H9 (cell line): ENCODE data around the gene CDH23. TPM values are rescaled to one million over a fixed set of nuclear protein-coding genes. Genes with fewer than 3 reads are reported as not detected.

Source experiments
- DNase-seq: peaks from one replicate; pipeline ENCODE4 v3.0.0-alpha.2; 2017
- H2AFZ ChIP-seq: one replicate; pipeline ENCODE4 v1.6.1; 2013; ENCODE audit warnings: mild to moderate bottlenecking, low read length, control low read depth, moderate library complexity
- H2AK5ac ChIP-seq: 2 replicates; pipeline ENCODE4 v1.6.1; 2013; ENCODE audit warnings: low read length, control low read depth, mixed read lengths; ENCODE audit not compliant: insufficient read length
- H2BK120ac ChIP-seq: one replicate; pipeline ENCODE4 v1.6.1; 2013; ENCODE audit warnings: low read depth, mild to moderate bottlenecking, low read length, control low read depth, inconsistent platforms; ENCODE audit not compliant: poor library complexity, severe bottlenecking
- H2BK12ac ChIP-seq: 2 replicates; pipeline ENCODE4 v1.6.1; 2013; ENCODE audit warnings: low read length, control low read depth, mixed read lengths, low read depth; ENCODE audit not compliant: insufficient read length
- H2BK15ac ChIP-seq: 2 replicates; pipeline ENCODE4 v1.6.1; 2013; ENCODE audit warnings: low read depth, low read length, control low read depth
- H2BK20ac ChIP-seq: one replicate; pipeline ENCODE4 v1.6.1; 2013; ENCODE audit warnings: low read depth, mild to moderate bottlenecking, low read length, control low read depth, inconsistent platforms; ENCODE audit not compliant: poor library complexity, severe bottlenecking
- H2BK5ac ChIP-seq: 2 replicates; pipeline ENCODE4 v1.6.1; 2013; ENCODE audit warnings: low read length, control low read depth, mixed read lengths; ENCODE audit not compliant: insufficient read length
- H3K14ac ChIP-seq: 2 replicates; pipeline ENCODE4 v1.6.1; 2013; ENCODE audit warnings: low read length, control low read depth; ENCODE audit not compliant: insufficient read depth
- H3K18ac ChIP-seq: 2 replicates; pipeline ENCODE4 v1.6.1; 2013; ENCODE audit warnings: low read depth, mild to moderate bottlenecking, mixed read lengths, low read length, control low read depth; ENCODE audit not compliant: insufficient read length
- H3K23ac ChIP-seq: 2 replicates; pipeline ENCODE4 v1.6.1; 2013; ENCODE audit warnings: low read length, control low read depth, mixed read lengths, low read depth; ENCODE audit not compliant: insufficient read length
- H3K23me2 ChIP-seq: 2 replicates; pipeline ENCODE4 v1.6.1; 2013; ENCODE audit warnings: low read depth, mild to moderate bottlenecking, mixed read lengths, low read length, control low read depth; ENCODE audit not compliant: insufficient read length, poor library complexity, severe bottlenecking
- H3K27ac ChIP-seq: 2 replicates; pipeline ENCODE4 v1.5.1; 2013; ENCODE audit warnings: low read length, control low read depth, mixed read lengths, low read depth; ENCODE audit not compliant: insufficient read length
- H3K27me3 ChIP-seq: 2 replicates; pipeline ENCODE4 v1.6.1; 2013; ENCODE audit warnings: low read length, control low read depth, inconsistent platforms; ENCODE audit not compliant: insufficient read depth
- H3K4ac ChIP-seq: 2 replicates; pipeline ENCODE4 v1.6.1; 2013; ENCODE audit warnings: low read depth, mild to moderate bottlenecking, control low read depth, inconsistent platforms, low read length, moderate library complexity
- H3K4me1 ChIP-seq: 2 replicates; pipeline ENCODE4 v1.6.1; 2013; ENCODE audit warnings: low read length, control low read depth, inconsistent platforms; ENCODE audit not compliant: insufficient read depth
- H3K4me2 ChIP-seq: 2 replicates; pipeline ENCODE4 v1.6.1; 2013; ENCODE audit warnings: low read length, control low read depth, mixed read lengths; ENCODE audit not compliant: insufficient read length, insufficient read depth
- H3K56ac ChIP-seq: 2 replicates; pipeline ENCODE4 v1.6.1; 2013; ENCODE audit warnings: low read depth, mild to moderate bottlenecking, mixed read lengths, low read length, control low read depth; ENCODE audit not compliant: insufficient read length
- H3K79me1 ChIP-seq: 2 replicates; pipeline ENCODE4 v1.6.1; 2013; ENCODE audit warnings: low read depth, mild to moderate bottlenecking, moderate library complexity, low read length, control low read depth, inconsistent platforms; ENCODE audit not compliant: insufficient read depth, poor library complexity, severe bottlenecking
- H3K79me2 ChIP-seq: 2 replicates; pipeline ENCODE4 v1.6.1; 2013; ENCODE audit warnings: low read length, control low read depth, inconsistent platforms; ENCODE audit not compliant: insufficient read depth
- H3K9ac ChIP-seq: 2 replicates; pipeline ENCODE4 v1.6.1; 2013; ENCODE audit warnings: low read length, control low read depth, mixed read lengths; ENCODE audit not compliant: insufficient read length; ENCODE audit errors: extremely low read depth
- H3K9me3 ChIP-seq: one replicate; pipeline ENCODE4 v1.6.1; 2013; ENCODE audit warnings: low read depth, low read length, inconsistent platforms; ENCODE audit not compliant: control insufficient read depth
- H3T11ph ChIP-seq: one replicate; pipeline ENCODE4 v1.6.1; 2013; ENCODE audit warnings: mild to moderate bottlenecking, low read length, control low read depth, inconsistent platforms
- H4K20me1 ChIP-seq: one replicate; pipeline ENCODE4 v1.6.1; 2013; ENCODE audit not compliant: control insufficient read depth, insufficient read length, insufficient read depth
- H4K5ac ChIP-seq: 2 replicates; pipeline ENCODE4 v1.6.1; 2013; ENCODE audit warnings: low read depth, mild to moderate bottlenecking, mixed read lengths, low read length, control low read depth; ENCODE audit not compliant: insufficient read length
- H4K8ac ChIP-seq: replicated peaks from 2 replicates; pipeline ENCODE4 v1.6.1; 2013; ENCODE audit warnings: low read length, control low read depth, mixed read lengths, low read depth; ENCODE audit not compliant: insufficient read length
- H4K91ac ChIP-seq: 2 replicates; pipeline ENCODE4 v1.6.1; 2013; ENCODE audit warnings: low read depth, mild to moderate bottlenecking, moderate library complexity, mixed read lengths, low read length, control low read depth; ENCODE audit not compliant: insufficient read length
- H3K27ac Mint-ChIP-seq, 3 experiments: 2 replicates in 2 of 3; 3 replicates in 1 of 3; pipeline ENCODE4 v1.8.0; 2020 to 2021; ENCODE audit warnings: mixed read lengths in 3 of 3, mild to moderate bottlenecking in 1 of 3, moderate library complexity in 1 of 3
- H3K27me3 Mint-ChIP-seq: 2 replicates; pipeline ENCODE4 v1.8.0; 2021; ENCODE audit warnings: low read depth, mild to moderate bottlenecking, moderate library complexity, mixed read lengths
- H3K36me3 Mint-ChIP-seq, 3 experiments: 2 replicates in 2 of 3; 3 replicates in 1 of 3; pipeline ENCODE4 v1.8.0; 2020 to 2021; ENCODE audit warnings: low read depth in 3 of 3, mixed read lengths in 3 of 3; ENCODE audit not compliant: insufficient read depth in 1 of 3
- H3K4me1 Mint-ChIP-seq, 2 experiments: 2 replicates each; pipeline ENCODE4 v1.8.0; 2020; ENCODE audit warnings: mixed read lengths in 2 of 2
- H3K4me3 Mint-ChIP-seq, 2 experiments: 2 replicates in 1 of 2; 3 replicates in 1 of 2; pipeline ENCODE4 v1.8.0; 2020 to 2021; ENCODE audit warnings: mild to moderate bottlenecking in 2 of 2, mixed read lengths in 2 of 2, moderate library complexity in 1 of 2
- H3K9me3 Mint-ChIP-seq, 2 experiments: 2 replicates in 1 of 2; 3 replicates in 1 of 2; pipeline ENCODE4 v1.8.0; 2020; ENCODE audit warnings: mild to moderate bottlenecking in 2 of 2, mixed read lengths in 2 of 2, moderate library complexity in 1 of 2
- CTCF ChIP-seq: fragments of 200-600 bp; sonication (generic); conservative IDR thresholded peaks from 3 replicates; pipeline ENCODE4 v1.8.0; 2021; ENCODE audit warnings: antibody characterized with exemption, mild to moderate bottlenecking
- WGBS: extraction: QIAGEN DNeasy Blood & Tissue Kit; methylation state at CpG from one replicate; pipeline ENCODE4 v1.1.7; 2013; ENCODE audit warnings: missing lambda C conversion rate, low lambda C conversion rate, mixed read lengths; ENCODE audit not compliant: insufficient read length; ENCODE audit errors: extremely low coverage; 5-methylcytosine and 5-hydroxymethylcytosine counted together
- total RNA-seq: library from RNA; stranded (reverse); gene quantifications from 2 replicates; pipeline ENCODE4 v1.2.1, GENCODE V29; 2021

The CDH23 gene
- total RNA-seq, 1 experiment from 2014 or later: 2.1 TPM

GRCh38 chr10:71714592-71714991 is 317.9 kb downstream of the CDH23 start:
- Histone ChIP-seq H4K91ac (no peak overlapping the region), H3T11ph (no peak overlapping the region), H3K4me1 (no peaks in the 10 kb centered on the region), H2BK15ac (no peak overlapping the region), H3K23ac (no peak overlapping the region), H3K27ac (no peak overlapping the region), H3K18ac (no peak overlapping the region), H4K8ac (no peak overlapping the region), H3K23me2 (no peaks in the 10 kb centered on the region), H3K4me2 (no peak overlapping the region), H3K9ac (no peak overlapping the region), H2BK12ac (no peak overlapping the region), H4K20me1 (no peaks in the 10 kb centered on the region), H2BK20ac (no peak overlapping the region), H3K56ac (no peak overlapping the region), H2AK5ac (no peak overlapping the region), H3K14ac (no peak overlapping the region), H2BK120ac (no peak overlapping the region), H3K27me3 (no peaks in the 10 kb centered on the region), H3K9me3 (no peaks in the 10 kb centered on the region), H3K79me1 (no peaks in the 10 kb centered on the region), H2BK5ac (no peak overlapping the region), H3K79me2 (no peaks in the 10 kb centered on the region), H3K4ac (no peak overlapping the region), H4K5ac (no peak overlapping the region), H2AFZ (no peak overlapping the region)
- Mint-ChIP-seq H3K27ac (no peak overlapping the region), H3K4me3 (no peak overlapping the region), H3K36me3 (no peaks in the 10 kb centered on the region; a peak in 1 of 7 replicates), H3K4me1 (peaks cover 9 to 23% of the 10 kb centered on the region in 2 experiments), H3K27me3 (peaks cover 3% of the 10 kb centered on the region), H3K9me3 (no peaks in the 10 kb centered on the region)
- DNase-seq: no peak
- TF ChIP-seq CTCF: no peak
- no CpG with 5 or more reads among the region's 5 CpGs for WGBS
